NCI-H1092 (cell line): ENCODE results near the gene SYT10.
"Not testable (repeated sequence)": the region's sequence is repeated elsewhere in the genome, so short reads cannot be mapped to it uniquely, and the experiment has no call there.

Source experiments
- DNase-seq: peaks from one replicate; lab custom pipeline; 2025; lab: John Stamatoyannopoulos, UW

The SYT10 gene

GRCh38 chr12:33357181-33357580, 82.4 kb downstream of the SYT10 start:
- no peak for DNase-seq

DNA sequence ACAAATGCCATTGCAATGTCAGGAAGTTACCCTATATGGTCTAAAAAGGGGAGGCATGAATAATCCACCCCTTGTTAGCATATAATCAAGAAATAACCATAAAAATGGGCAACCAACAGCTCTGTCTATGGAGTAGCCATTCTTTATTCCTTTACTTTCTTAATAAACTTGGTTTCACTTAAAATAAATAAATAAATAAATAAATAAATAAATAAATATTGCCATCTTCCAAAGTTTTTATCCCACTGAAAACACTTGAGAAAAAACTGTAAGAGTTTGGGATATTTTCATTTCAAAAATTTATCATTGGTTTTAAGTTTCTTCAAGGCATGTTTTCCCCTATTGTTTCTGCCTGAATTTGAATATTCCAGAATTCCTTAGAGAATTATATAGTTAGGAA, 89.8 kb downstream of the SYT10 start:
- no peak for DNase-seq

DNA sequence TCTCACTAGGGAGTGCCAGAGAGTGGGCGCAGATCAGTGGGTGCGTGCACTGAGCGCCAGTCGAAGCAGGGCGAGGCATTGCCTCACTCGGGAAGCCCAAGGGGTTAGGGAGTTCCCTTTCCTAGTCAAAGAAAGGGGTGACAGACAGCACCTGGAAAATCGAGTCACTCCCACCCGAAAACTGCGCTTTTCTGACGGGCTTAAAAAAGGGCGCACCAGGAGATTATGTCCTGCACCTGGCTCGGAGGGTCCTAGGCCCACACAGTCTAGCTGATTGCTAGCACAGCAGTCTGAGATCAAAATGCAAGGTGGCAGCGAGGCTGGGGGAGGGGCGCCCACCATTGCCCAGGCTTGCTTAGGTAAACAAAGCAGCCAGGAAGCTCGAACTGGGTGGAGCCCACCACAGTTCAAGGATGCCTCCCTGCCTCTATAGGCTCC, 107.6 kb downstream of the SYT10 start:
- DNase-seq, result not testable (repeated sequence)

DNA sequence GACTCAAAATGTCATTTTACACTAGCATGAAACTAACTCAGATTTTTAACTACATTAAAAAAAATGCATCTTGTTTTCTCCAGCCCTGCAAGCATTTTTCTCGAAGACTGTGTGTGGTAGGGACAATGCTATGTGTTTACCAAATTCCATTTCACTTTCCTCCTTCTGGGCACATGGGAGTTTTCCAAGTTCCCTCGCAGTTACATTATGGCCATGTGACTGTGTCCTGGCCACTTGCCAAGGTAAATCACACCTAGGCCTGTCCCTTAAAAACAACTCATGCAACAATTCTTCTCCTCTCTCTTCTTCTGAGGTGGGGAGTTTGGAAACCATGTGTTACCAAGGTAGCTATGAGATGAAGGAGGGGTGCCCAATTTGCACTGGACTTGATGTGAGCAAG, 108.7 kb downstream of the SYT10 start:
- no peak for DNase-seq
